Karpas-422 (cell line): ENCODE data around the gene ZC3H12A. TPM values are rescaled to one million over a fixed set of nuclear protein-coding genes. Genes with fewer than 3 reads are reported as not detected.
A peak's percentile ranks its signal among the peaks of the same experiment; 100 is the strongest.

ENCODE experiments used
- DNase-seq: peaks from one replicate; pipeline ENCODE4 v3.0.0-alpha.2; 2015
- H2AFZ ChIP-seq: fragments of 200-600 bp; sonication (generic); 2 replicates; pipeline ENCODE4 v1.6.1; 2014; ENCODE audit warnings: antibody characterized with exemption, low read length, mixed read lengths
- H3K27ac ChIP-seq: fragments of 200-600 bp; sonication (generic); 2 replicates; pipeline ENCODE4 v1.5.1; 2014; ENCODE audit warnings: mild to moderate bottlenecking, low read length, moderate library complexity
- H3K27me3 ChIP-seq: fragments of 200-600 bp; sonication (generic); 2 replicates; pipeline ENCODE4 v1.6.1; 2014; ENCODE audit warnings: low read length, mixed read lengths
- H3K36me3 ChIP-seq: fragments of 200-600 bp; sonication (generic); 2 replicates; pipeline ENCODE4 v1.6.1; 2014; ENCODE audit warnings: low read length, mixed read lengths; ENCODE audit not compliant: insufficient read depth
- H3K4me1 ChIP-seq: fragments of 200-600 bp; sonication (generic); 2 replicates; pipeline ENCODE4 v1.6.1; 2014; ENCODE audit warnings: mild to moderate bottlenecking, low read length, mixed read lengths
- H3K4me2 ChIP-seq: fragments of 200-600 bp; sonication (generic); 2 replicates; pipeline ENCODE4 v1.6.1; 2014; ENCODE audit warnings: low read length, low read depth, mild to moderate bottlenecking; ENCODE audit not compliant: poor library complexity, severe bottlenecking
- H3K4me3 ChIP-seq: fragments of 200-600 bp; sonication (generic); 2 replicates; pipeline ENCODE4 v1.5.1; 2014; ENCODE audit warnings: mild to moderate bottlenecking, antibody characterized with exemption, low read length, mixed read lengths
- H3K79me2 ChIP-seq: fragments of 200-600 bp; sonication (generic); 2 replicates; pipeline ENCODE4 v1.6.1; 2014; ENCODE audit warnings: mild to moderate bottlenecking, low read length, mixed read lengths
- H3K9ac ChIP-seq: fragments of 200-600 bp; sonication (generic); 2 replicates; pipeline ENCODE4 v1.6.0; 2014; ENCODE audit warnings: low read length
- H3K9me2 ChIP-seq: fragments of 200-600 bp; sonication (generic), shearing (Covaris generic); replicated peaks from 2 replicates; pipeline ENCODE4 v1.6.0; 2014; ENCODE audit warnings: mild to moderate bottlenecking, low read length, moderate library complexity; ENCODE audit not compliant: insufficient read depth
- H3K9me3 ChIP-seq: fragments of 300-700, 200-600 bp; sonication (generic); 2 replicates; pipeline ENCODE4 v1.6.1; 2014; ENCODE audit warnings: low read length, mixed read lengths
- H4K20me1 ChIP-seq: fragments of 200-600 bp; sonication (generic); 2 replicates; pipeline ENCODE4 v1.6.1; 2014; ENCODE audit warnings: mild to moderate bottlenecking, antibody characterized with exemption, low read length, low read depth; ENCODE audit not compliant: insufficient read depth
- total RNA-seq: library from RNA; depleted of rRNA; stranded (reverse); fragments of >200 nt; shearing (Covaris generic); gene quantifications from 2 replicates; pipeline ENCODE4 v1.2.3, GENCODE V29; 2014; ENCODE audit warnings: low replicate concordance

The ZC3H12A gene
- total RNA-seq, 1 experiment from 2014 or later: 3.8 TPM

DNA sequence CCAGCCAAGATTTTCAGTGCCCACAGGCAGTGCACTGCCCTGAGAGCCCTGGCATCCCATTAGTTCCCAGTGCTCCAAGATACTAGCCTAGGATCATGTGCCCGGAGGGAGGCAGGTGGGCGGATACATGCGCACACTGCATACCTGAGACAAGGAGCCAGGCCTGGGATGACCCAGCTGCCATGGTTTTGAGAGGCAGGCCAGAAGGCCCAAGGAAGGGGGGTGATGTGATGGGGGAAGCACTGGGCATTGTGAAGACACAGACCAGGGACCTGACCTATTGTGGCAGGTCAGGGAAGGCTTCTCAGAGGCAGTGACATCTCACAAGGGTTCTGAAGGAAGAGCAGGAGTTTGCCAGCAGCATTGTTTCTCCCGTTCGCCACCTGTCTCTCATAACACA is 3.6 kb downstream of the ZC3H12A start:
- H3K4me1 ChIP-seq: peaks cover 63% of the 10 kb centered on the region

DNA sequence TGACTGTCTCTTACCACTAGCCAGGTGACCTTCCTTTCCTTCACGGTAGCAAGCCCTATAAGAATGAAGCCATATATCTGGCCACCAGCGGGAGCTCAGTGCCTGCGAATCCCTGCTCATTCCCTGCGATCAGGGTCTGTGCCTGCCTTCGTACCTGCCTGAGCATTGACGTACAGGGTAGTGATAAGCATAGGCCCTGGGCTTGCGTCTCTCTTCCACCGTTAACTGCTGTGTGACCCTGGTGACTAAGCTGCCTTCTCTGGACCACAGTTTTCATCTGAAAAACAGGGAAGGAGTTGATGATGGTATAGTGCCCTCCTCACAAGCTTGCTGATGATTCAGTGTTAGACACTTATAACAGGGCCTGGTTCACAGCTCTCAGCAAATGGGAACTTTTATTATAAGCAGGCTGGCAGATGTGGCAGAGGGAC is 4.1 kb downstream of the ZC3H12A start:
- peaks cover 23% of the 10 kb centered on the region; the same call in 1 of the 2 replicates for H3K79me2 ChIP-seq
- no peak for DNase-seq

More for the DNA sequence above, 3.6 kb downstream of the ZC3H12A start:
- DNase-seq: no peak
- peaks cover 10% of the 10 kb centered on the region; the same call in 1 of the 2 replicates for H4K20me1 ChIP-seq
- H3K9ac ChIP-seq: peak overlapping the region; percentile 77
- H3K79me2 ChIP-seq: peaks cover 23% of the 10 kb centered on the region; the same call in 1 of the 2 replicates
- H3K27me3 ChIP-seq: no peaks in the 10 kb centered on the region
- peak overlapping the region; percentile 57 for H3K27ac ChIP-seq
- no peaks in the 10 kb centered on the region for H3K9me2 ChIP-seq
- H3K9me3 ChIP-seq: no peaks in the 10 kb centered on the region
- H3K36me3 ChIP-seq: peaks cover 9% of the 10 kb centered on the region; the same call in 1 of the 2 replicates
- H3K4me2 ChIP-seq: peak overlapping the region; percentile 80
- no peak overlapping the region for H2AFZ ChIP-seq
- H3K4me3 ChIP-seq: peak overlapping the region; percentile 77; the same call in 1 of the 2 replicates

DNA sequence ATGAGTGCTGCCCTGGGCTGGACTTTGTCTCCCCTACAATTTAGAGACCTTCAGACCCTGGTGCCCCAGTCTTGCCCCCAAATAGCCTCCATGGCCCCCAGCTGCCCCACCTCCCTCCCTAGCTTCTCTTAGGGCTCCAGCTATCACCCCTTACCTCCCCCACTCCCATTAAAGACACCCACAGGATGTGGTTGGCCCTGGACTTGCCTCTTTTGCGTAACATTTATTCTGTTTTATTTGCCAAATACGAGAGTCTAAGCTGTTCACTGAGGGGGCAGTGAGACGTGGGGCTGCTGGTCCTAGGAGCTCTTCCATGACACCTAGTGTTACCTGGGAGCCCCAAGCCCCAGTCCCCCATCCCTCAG is 4.5 kb downstream of the ZC3H12A start:
- H2AFZ ChIP-seq: no peak overlapping the region
- H3K9me3 ChIP-seq: no peaks in the 10 kb centered on the region
- H3K9me2 ChIP-seq: no peaks in the 10 kb centered on the region
- peaks cover 10% of the 10 kb centered on the region; the same call in 1 of the 2 replicates for H4K20me1 ChIP-seq
- DNase-seq: no peak
- peak overlapping the region; percentile 80 for H3K4me2 ChIP-seq
- peaks cover 23% of the 10 kb centered on the region; the same call in 1 of the 2 replicates for H3K79me2 ChIP-seq
- peaks cover 9% of the 10 kb centered on the region; the same call in 1 of the 2 replicates for H3K36me3 ChIP-seq
- peak overlapping the region; percentile 63 for H3K27ac ChIP-seq
- peak overlapping the region; percentile 65 for H3K9ac ChIP-seq
- peak overlapping the region; percentile 62 for H3K4me3 ChIP-seq
- H3K27me3 ChIP-seq: no peaks in the 10 kb centered on the region
- peaks cover 56% of the 10 kb centered on the region for H3K4me1 ChIP-seq

More for the DNA sequence above, 4.1 kb downstream of the ZC3H12A start:
- Histone ChIP-seq H3K4me1 (peaks cover 60% of the 10 kb centered on the region), H3K4me2 (peak overlapping the region; percentile 80), H2AFZ (no peak overlapping the region), H4K20me1 (peaks cover 10% of the 10 kb centered on the region; the same call in 1 of the 2 replicates), H3K27ac (peak overlapping the region; percentile 63), H3K9me3 (no peaks in the 10 kb centered on the region), H3K36me3 (peaks cover 9% of the 10 kb centered on the region; the same call in 1 of the 2 replicates), H3K4me3 (peak overlapping the region; percentile 62; the same call in 1 of the 2 replicates), H3K9ac (peak overlapping the region; percentile 65), H3K27me3 (no peaks in the 10 kb centered on the region), H3K9me2 (no peaks in the 10 kb centered on the region)

DNA sequence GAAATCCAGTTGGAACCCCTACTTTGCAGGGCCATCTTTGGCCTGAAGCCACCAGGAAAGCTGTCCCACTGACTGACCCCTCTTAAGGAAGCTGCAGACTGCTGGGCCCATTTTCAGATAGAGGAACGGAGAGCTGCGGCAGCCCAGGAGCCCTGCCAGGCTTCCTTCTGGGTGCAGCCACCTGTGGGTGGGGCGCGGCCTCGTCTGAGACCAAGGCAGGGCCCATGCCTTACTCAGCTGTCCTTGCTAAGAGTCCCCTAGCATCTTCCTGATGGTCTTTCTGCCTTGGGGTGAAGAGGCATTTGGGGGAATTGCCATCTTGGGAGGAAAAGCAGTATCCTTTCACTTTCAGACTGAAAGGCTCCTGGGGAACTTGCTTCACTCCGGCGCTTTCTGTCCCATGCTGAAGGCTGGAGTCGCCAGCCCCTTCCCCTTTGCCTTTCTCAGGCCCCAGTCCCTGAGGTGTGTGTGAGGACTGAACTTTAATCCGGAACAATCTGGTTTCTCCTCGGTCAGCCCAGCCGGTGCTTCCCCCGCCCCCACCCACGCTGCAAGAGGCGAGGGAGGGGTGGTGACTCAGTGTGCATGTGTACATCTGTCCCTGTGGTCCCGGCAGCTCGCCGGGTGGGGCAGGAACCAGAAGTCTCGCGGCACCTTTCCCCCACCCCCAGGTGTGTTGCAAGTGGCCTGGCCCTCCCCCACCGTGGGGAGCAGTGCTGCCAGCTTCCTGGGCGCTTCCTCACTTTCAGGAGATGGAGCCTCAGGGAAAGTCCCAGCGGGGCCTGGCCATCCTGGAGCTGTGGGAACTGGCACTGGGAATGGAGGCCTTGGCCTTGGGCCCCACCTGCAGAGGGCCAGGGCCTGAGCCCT is 5.1 kb downstream of the ZC3H12A start:
- Histone ChIP-seq H3K4me2 (peak overlapping the region; percentile 80), H3K27me3 (no peaks in the 10 kb centered on the region), H3K4me3 (peak overlapping the region; percentile 62), H3K9me2 (no peaks in the 10 kb centered on the region), H3K79me2 (peaks cover 23% of the 10 kb centered on the region; the same call in 1 of the 2 replicates), H3K9me3 (no peaks in the 10 kb centered on the region), H3K4me1 (peaks cover 53% of the 10 kb centered on the region), H3K36me3 (peaks cover 9% of the 10 kb centered on the region; the same call in 1 of the 2 replicates), H3K9ac (peak overlapping the region; percentile 65), H2AFZ (peak overlapping the region; percentile 34), H4K20me1 (peaks cover 10% of the 10 kb centered on the region; the same call in 1 of the 2 replicates), H3K27ac (peak overlapping the region; percentile 63)
- peak; percentile 65 for DNase-seq

DNA sequence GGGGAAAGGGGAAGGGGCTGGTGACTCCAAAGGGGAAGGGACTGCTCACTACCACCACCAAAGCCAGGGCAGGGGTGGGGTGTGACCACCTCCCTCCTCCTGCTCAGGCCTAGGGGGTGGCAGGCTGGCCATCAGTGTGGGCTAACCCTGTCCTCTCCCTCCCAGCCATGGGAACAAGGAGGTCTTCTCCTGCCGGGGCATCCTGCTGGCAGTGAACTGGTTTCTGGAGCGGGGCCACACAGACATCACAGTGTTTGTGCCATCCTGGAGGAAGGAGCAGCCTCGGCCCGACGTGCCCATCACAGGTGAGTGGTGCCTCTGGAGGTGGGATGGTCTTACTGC is 5.7 kb downstream of the ZC3H12A start:
- Histone ChIP-seq H3K36me3 (peaks cover 9% of the 10 kb centered on the region; the same call in 1 of the 2 replicates), H3K27me3 (no peaks in the 10 kb centered on the region), H3K9me3 (no peaks in the 10 kb centered on the region), H4K20me1 (peaks cover 10% of the 10 kb centered on the region; the same call in 1 of the 2 replicates), H3K9me2 (no peaks in the 10 kb centered on the region), H3K79me2 (peaks cover 22% of the 10 kb centered on the region; the same call in 1 of the 2 replicates), H2AFZ (no peak overlapping the region), H3K27ac (no peak overlapping the region), H3K4me1 (peaks cover 51% of the 10 kb centered on the region), H3K4me3 (peak overlapping the region; percentile 62; the same call in 1 of the 2 replicates), H3K4me2 (peak overlapping the region; percentile 80), H3K9ac (peak overlapping the region; percentile 65)
- no peak for DNase-seq

DNA sequence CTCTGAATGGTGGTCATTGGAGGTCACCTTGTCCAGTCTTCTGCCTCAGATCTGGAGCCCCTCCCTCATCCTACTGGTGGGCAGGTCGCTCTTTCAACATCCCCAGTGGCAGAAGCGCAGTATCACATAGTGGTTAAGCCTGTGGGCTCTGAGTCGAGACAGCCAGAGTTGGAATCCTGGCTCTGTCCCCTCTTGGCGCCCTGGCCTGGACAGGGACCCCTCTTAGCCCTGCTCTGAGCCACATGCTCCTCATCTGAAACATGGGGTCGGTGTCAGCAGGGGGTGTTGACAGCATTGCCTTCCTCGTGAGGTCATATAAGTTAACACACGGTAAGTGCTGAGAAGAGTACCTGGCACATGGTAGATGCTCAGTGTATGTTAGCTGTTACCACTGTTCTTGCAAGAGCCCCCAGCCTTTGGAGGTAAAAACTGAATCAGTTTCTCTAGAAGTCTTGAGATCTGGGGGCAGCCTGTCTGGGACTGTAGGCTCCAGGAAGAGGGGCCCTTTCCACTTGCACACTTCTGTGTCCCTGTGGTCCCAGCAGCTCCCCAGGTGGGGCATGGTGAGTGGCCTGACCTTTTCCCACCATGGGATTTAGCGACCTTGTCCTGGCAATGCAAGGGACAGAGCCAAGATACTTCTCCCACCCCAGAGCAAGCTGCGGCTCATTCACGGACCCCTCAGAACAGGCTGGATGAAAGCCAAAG is 6.4 kb downstream of the ZC3H12A start:
- Histone ChIP-seq H2AFZ (no peak overlapping the region), H3K9me3 (no peaks in the 10 kb centered on the region), H3K4me3 (no peak overlapping the region), H3K9me2 (no peaks in the 10 kb centered on the region), H3K79me2 (peaks cover 20% of the 10 kb centered on the region; the same call in 1 of the 2 replicates), H4K20me1 (peaks cover 10% of the 10 kb centered on the region; the same call in 1 of the 2 replicates), H3K9ac (no peak overlapping the region), H3K36me3 (peaks cover 9% of the 10 kb centered on the region; the same call in 1 of the 2 replicates), H3K27me3 (no peaks in the 10 kb centered on the region), H3K4me1 (peaks cover 45% of the 10 kb centered on the region), H3K27ac (no peak overlapping the region), H3K4me2 (no peak overlapping the region)
- no peak for DNase-seq

DNA sequence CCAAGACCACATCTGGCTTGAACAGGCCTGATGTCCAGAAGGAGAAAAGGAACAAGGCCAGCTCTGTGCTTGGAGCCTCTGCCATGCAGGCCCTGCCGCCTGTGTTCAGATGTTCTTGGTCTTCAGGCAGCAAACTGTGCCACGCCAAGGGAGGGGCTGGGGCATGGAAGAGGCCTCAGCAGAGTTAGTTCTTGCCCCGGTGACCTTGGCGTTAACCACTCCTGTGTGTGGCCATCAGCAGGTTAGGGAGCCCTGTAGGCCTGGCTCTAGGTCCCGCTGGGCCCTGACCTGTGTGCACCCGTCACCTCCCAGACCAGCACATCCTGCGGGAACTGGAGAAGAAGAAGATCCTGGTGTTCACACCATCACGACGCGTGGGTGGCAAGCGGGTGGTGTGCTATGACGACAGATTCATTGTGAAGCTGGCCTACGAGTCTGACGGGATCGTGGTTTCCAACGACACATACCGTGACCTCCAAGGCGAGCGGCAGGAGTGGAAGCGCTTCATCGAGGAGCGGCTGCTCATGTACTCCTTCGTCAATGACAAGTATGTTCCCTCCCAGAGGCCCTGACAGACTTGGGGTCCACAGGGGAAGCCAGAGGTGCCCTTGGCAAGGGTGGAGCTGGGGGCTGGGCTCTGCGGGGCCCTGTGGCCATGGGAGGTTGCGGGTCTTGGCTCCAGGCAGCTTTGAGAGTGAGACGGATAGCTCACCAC is 7.1 kb downstream of the ZC3H12A start:
- Histone ChIP-seq H3K27me3 (no peaks in the 10 kb centered on the region), H3K36me3 (peaks cover 7% of the 10 kb centered on the region; the same call in 1 of the 2 replicates), H4K20me1 (peaks cover 9% of the 10 kb centered on the region; the same call in 1 of the 2 replicates), H3K4me2 (no peak overlapping the region), H3K79me2 (peaks cover 20% of the 10 kb centered on the region; the same call in 1 of the 2 replicates), H3K4me3 (no peak overlapping the region), H3K9me3 (no peaks in the 10 kb centered on the region), H3K27ac (no peak overlapping the region), H3K9me2 (no peaks in the 10 kb centered on the region), H3K4me1 (peaks cover 39% of the 10 kb centered on the region), H2AFZ (no peak overlapping the region), H3K9ac (no peak overlapping the region)
- DNase-seq: no peak
